ENCODE results near the gene UPB1.
A peak's percentile ranks its signal among the peaks of the same experiment; 100 is the strongest.
"Not testable (repeated sequence)": the region's sequence is repeated elsewhere in the genome, so short reads cannot be mapped to it uniquely, and the experiment has no call there.

Gene UPB1

DNA sequence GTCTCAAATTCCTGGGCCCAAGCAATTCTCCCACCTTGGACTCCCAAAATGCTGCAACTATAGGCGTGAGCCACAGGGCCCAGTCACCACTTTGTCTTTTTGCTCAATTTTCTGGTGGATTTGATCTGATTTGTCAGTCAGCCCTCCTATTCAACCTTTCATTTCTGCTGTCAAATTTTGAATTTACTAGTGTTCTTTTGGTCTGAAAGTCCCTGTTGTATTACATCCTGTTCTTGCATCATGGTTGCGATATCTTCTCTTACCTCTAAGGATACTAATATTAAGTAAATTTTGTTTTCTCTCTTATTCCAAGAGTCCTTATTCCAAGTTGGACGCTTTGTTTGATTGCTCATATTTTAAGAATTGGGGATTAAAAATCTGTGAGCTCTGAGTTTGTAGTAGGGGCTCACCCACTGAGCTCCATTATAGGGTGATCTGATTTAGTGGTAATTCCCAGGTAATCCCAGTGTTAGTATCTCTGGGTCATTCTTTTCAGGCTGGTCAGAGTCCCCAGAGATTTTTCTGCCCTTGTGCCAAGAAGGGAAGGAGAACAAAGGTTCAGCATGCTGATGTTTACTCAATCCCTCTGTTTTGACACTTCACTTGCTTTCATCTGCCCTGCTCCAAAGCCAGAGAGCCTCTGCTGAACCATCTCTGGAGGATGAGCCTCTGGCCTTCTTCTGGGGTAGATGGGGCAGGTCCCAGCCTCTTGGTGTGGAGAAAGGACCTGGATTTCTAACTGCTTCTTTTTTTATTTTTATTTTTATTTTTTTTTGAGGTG lies 10.0 kb downstream of the UPB1 start:
- no peak for DNase-seq (ENCODE audit: low read depth in 2 of 2)

DNA sequence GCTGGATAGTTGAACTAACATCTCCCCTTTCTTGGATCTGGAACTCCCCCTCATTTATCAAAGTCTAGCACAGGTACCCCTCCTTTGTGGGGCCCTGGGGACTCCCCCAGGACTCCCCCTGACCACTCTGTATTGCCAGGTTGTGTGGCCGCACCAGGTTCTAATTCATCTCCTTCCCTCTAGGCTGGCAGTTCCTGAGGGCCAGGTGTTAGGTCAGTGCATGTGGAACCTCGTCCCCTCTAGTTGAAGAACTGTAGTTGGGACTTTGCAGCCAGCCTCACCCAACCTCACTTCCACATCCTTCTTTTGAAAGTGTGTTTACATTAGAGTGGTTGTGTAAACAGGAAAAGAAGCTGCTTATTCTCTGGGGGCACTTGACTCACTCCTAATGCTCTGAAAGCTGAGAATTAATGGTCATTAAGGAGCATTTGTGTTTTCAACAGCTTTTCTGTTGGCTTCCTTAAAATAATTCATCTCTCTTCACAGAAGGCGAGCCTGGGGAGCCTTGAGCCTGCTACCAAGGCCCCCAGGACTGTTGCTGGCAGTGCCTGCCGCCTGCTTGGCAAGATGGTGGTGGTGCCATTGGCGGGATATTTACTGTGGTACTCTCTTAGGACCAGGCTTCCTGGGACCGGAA lies 11.8 kb downstream of the UPB1 start:
- DNase-seq (ENCODE audit: low read depth in 2 of 2) = no peak

DNA sequence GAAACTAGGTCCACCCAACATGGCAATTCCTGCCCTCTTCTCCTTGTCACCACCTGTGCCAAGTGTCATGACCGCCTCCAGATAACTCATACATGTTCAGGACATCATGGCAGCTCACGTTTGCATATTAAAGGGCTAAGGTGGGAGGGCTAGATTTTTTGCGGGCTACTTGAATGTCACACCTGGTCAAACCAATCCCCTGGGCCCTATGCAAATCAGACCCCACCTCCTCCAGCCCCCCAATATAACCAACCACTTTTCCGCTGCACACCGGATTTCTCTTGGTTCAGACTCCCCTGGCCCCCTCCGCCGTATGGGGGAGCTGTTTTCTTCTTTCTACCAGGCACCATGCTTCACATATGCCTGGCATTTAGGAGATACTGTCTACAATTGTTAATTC lies 12.6 kb downstream of the UPB1 start:
- no peak for DNase-seq (ENCODE audit: low read depth in 2 of 2)

DNA sequence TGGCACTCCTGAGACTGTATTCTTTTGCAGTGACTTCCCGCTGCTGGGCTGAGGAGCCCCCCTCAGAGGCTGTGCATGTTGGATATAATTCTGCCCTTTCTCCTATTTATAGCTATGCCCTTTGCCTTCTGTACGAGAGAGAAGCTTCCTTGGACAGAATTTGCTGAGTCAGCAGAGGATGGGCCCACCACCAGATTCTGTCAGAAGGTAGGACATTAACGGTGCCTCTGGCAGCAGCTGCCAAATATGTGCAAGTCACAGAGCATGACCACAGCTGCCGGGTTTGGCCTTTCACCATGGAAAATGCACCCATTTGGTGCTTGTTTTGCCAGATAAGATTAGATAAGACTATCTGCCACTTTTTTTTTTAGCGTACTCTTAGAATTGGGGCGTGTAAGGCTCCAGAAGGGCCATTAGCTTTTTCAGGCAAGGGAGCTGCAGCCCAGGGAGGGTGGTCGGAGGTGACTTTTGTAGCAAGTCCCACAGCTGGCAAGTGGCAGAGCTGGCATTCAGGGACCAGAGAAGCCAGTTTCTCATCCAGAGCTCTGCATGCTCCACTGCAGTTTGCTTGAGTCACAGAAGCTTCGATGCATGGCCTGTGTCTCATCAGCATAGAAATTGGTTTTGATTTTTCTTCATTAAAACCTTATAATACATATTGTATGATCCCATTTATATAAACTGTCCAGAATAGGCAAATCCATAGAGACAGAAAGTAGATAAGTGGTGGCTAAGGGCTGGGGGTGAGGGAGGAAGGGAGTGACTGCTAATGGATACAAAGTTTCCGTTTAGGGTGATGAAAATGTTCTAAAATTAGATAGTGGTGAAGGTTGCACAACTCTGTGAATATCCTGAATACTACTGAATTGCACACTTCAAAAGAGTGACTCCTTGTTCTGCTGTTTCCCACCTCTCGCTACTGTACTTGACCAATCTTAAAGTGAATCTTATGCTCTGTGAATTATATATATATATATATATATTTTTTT lies 15.8 kb downstream of the UPB1 start:
- no peak for DNase-seq (ENCODE audit: low read depth in 2 of 2)

DNA sequence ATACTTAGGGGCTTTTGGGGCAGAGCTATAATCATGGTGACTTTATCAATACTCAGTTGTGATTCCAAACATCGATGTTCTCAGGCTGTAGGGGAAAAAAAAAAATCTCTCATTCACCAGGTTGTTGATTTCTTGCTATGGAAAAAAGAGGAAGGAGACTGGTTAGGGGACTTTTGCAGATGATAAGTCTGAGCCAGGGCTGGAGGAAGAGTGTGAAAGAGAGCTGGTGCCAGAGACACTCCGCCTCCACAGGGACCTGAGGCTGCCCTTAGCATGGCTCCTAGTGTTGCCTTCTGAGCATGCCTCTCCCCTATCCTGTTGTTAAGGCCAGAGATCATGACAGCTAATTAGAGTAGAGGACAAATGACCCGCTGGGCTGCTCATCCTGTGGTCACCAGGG lies 16.9 kb downstream of the UPB1 start:
- DNase-seq (ENCODE audit: low read depth in 2 of 2) = no peak

DNA sequence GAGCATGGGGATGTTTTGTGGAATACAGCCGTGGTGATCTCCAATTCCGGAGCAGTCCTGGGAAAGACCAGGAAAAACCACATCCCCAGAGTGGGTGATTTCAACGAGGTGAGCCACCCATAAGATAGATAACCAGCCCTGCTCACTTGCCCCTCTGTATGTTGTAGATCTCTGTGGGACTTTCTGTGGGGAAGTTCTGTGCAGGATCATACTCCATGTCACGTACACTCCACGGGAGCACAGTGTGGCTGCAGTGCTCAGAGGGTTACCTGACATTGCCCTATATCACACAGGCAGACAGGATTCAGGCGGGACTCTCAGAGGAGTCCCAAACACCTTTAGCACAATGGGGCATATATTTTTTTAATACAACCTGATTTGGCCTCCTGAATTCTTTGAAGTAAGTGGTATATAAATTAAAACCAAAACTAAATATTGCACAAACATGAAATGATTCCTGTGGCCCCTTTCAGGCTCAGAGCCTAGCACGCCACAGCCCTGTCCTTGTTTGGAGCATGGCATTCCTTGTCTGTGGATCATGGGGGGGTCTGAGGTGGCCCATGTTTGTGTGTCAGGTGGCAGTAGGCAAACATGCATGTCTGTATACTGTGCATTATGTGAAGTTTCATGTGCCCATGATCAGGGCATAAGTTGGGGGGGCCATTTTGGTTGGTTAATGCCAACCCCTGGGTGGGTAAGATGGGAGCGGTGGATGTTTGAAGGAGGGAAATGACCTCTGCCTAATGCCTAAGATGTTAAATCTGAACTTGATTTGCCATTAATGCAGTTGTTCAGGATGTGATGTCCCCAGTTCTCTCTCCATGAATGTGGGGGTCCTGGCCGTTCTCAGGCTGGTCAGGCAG lies 18.5 kb downstream of the UPB1 start:
- no peak for DNase-seq (ENCODE audit: low read depth in 2 of 2)

DNA sequence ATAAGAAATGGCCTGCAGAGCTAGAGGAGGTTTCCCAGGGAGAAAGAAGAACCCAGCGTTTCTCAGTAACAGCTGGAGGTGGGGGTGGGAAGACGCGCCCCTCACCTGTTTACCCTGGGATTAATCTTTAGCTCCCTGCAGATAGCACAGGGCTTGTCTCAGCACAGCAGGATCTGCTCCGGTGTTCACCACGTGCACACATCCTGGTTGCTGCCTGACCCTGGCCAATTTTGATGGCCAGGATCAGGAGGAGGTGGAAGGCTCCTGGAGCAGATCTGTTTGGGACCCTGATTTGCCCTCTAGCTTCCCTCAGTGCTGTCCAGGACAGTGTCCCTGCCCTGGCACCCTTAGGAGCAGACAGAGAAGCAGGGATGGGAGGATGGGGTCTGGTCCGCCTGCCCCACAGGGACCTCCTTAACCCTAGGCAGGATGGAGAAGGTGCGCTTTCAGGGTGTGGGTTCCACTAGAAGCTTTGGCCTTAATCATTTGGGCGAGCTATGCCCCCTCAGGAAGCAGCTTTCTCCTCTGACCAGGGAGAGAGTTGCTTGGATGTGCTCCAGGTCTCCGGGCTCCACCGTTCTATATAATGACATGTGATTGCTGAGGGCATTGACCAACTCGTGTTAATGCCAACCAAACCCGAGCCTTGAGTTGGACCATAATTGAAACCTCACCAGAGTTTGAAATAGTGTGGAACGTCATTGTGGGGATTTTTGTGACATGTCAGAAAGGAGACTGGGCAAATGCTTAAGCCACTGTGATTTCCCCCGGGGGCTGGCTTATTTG lies 19.3 kb downstream of the UPB1 start:
- no peak for DNase-seq (ENCODE audit: low read depth in 2 of 2)

DNA sequence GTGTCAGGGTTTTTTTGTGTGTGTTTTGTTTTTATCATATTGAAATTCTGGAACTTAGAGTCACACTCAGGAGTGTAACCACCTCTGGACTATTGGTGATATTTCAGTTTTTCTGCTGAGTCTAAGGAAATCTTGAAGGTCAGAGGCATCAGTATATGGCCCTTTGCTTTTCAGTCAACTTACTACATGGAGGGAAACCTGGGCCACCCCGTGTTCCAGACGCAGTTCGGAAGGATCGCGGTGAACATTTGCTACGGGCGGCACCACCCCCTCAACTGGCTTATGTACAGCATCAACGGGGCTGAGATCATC lies 19.9 kb downstream of the UPB1 start:
- no peak for DNase-seq (ENCODE audit: low read depth in 2 of 2)

DNA sequence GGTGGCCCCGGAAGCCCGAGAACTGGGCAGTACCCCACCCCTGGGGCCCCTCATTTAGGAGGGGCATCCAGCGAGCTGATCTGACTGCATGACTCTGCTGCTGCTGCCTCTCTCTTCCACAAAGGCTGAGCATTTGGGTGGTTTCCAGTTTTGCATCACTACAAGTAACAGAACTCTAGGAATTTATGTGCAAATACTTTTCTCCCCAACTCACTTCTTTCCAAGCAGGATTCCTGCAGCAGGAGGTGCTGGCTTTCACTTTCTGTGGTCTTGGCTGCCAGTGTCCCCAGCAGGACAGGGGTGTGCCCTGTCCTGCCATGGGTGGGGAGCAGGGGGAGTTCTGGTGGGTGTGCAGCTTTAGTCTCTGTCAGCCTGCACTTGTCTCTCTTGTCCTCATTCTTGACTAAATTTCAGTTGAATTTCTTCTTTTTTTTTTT lies 21.2 kb downstream of the UPB1 start:
- DNase-seq (ENCODE audit: low read depth in 2 of 2) = no peak

DNA sequence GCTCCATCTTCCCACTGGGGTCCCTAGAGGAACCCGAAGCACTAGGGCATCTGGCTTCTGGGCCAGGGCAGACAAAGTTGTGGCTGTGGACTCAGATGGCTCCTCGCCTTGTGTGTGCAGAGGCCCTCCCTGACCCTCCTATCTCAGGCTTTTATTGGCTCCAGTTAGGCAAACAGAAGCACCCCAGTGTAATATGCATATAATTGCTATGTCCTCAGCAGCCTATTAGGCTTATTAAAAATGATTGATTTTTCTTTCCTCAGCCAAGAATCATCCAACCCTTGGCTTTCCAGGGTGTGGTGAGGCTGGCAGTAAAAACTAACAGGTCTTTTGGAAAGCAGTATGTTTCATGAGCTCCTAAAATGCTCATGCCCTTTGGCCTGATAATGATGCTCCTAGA lies 22.3 kb downstream of the UPB1 start:
- DNase-seq (ENCODE audit: low read depth in 2 of 2) = no peak

DNA sequence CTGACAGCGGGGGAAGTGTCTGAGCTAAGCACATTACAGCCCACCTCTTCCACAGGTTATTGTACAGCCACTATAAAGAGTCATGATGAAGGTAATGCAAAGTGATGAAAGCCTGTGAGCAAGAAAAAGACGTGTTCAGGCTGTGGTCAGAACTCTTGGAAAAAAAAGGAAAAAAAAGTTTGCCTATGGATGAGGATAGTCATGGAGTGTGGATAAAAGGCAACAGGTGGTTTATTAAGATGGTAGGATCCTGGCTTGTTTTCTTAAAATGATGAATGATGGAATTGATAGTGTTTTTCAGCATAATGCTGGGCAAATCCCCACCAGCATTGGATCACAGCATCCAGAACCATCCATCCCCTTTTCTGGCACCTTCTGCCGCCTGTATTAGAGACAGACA lies 23.1 kb downstream of the UPB1 start:
- DNase-seq (ENCODE audit: low read depth in 2 of 2) = no peak

DNA sequence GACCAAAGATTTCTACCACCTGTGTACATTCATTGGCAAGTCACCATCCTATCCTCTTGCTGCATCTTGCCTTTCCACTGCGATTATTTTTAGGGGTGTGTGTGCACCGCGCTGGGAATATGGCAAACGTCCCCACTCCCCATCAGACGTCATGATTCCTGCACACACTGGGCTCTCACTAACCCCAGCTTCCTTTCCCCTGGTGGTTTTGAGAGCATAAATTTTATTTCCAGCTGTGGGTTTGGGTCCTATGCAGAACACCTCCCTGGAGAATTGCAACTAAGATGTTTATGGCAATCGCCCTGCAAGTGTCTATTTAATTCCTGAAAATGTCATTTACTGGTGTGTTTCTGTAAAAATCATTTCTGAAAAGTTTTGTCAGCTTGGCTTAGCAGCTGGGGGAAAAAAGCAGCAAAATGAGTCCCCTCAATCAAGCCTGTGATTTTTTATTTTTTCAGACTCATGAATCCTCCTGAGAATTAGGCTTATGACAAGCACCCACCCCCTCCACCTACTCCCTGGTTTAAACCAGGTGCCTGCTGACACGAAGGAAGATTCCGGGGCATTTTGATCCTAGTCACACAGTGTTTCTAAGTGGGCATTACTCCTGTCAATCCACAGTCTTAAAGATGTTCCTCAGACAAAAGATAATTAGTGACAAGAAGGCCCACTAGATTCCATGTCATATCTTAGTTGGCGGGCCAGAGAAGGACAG lies 23.8 kb downstream of the UPB1 start:
- no peak for DNase-seq (ENCODE audit: low read depth in 2 of 2)

DNA sequence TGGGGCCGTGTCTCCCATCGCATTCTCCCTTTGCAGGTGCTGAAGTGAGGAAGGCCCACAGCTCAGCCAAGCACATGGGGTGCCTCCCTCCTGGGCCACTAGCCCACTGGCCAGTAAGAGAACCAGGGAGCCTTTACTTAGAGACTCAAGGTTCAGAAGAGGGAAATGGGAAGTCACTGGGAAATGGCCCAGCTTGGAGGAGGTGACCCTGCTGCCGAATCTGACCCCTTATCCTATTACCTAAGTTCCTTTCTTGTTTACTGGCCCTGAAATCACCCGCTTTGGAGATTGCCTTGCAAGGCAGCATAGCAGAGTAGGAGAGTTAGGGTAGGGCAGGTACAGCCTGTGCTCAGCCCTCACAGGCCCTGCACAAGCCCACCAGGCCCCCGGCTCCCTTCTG lies 24.4 kb downstream of the UPB1 start:
- DNase-seq (ENCODE audit: low read depth in 2 of 2) = no peak

DNA sequence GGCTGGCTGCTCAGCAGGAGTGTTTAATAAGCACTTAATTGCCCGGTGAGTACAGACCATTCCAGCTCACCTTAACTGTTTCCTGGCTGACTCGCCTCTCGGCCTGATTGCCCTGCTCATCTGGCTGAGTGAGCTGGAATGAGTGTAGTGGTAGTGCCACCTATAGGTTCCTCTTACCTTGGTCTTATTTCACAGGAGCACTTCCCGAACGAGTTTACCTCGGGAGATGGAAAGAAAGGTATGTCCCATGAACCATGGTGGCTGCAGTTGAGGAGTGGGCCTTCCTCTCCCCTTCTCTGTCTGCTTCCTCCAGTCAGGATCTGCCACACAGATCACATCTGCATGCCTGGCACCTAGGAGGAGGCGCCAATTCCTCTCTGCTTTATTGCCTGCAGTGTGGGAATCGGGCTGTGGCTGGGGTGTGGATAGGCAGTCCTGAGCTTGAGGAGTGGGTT lies 26.7 kb downstream of the UPB1 start:
- DNase-seq (ENCODE audit: low read depth in 2 of 2) = peak in 1 of 2 donors; percentile 5

DNA sequence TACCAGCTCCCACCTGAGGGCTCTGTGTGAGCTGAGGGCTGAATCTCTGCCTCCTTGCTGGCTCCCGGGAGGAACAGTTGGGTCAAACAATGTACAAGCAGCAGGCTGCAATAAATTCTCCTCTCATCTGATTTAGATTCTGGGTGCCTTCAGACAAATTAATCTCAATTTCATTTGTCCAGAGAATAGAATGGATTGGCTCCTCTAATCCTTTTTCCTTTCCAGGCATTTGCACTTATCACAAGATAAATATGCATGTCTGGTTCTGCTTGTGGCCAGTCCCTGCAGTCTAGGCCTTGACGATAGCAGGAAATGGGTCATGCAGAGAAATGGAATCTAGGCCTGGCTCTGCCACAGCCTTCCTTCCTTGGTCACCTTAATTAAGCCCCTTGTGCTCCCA lies 28.7 kb downstream of the UPB1 start:
- no peak for DNase-seq (ENCODE audit: low read depth in 2 of 2)

DNA sequence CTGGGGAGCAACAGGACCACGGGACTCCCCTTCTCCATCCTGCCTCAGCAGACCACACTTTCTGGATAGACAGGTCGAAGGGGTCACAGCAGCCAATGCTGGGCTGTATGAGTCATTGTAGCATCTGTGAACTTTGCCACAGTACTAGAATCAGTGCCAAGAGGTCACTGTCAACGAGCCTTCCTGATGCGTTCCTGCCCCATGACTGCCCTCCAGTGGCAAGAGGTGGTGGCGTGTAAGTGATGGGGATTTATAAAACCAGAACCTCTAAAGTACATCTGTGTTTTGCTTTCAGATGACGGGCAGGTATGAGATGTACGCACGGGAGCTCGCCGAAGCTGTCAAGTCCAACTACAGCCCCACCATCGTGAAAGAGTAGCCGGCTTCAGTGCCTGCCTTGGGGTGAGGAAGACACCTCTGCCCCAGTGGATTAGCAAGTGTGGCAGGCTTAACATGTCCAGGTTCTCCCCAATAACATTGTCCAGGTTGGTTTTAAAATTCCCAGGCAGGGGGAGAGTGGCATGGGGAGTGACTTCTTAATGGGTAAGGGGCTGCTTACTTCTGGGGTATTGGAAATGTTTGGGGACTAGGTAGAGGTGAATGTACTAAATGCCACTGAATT lies 30.4 kb downstream of the UPB1 start:
- DNase-seq (ENCODE audit: low read depth in 2 of 2) = peak; percentile 58 to 72

DNA sequence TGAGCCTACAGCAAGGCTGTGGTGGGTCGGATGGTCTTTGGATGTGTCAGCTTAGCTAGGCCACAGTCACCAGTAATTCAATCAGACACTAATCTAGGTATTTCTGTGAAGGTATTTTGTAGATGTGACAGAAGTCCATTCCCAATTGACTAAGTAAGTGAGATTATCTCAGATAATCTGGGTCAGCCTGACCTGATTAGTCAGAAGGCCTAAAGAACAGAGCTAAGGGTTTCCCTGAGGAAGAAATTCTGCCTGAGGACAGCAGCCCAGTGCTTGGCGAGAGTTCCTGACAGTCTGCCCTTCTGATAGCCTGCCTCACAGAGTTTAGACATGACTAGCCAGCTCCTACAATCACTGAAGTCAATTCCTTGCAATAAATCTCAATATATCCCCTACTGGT lies 31.1 kb downstream of the UPB1 start:
- no peak for DNase-seq (ENCODE audit: low read depth in 2 of 2)

DNA sequence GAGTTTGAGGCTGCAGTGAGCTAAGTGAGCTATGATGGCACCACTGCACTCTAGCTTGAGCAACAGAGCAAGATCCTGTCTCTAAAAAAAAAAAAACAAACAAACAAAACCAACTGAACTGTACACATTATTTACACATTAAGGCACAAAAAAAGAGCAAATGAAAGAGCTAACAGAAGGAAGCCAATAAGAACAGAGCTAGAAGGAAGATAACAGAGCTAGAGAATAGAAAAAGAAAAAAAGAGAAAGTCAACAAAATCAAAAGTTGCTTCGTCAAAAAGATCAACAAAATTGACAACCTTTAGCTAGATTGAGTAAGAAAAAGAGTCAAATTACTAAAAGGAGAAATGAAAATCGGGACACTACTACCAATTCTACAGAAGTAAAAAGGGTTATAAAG lies 34.8 kb downstream of the UPB1 start:
- no peak for DNase-seq (ENCODE audit: low read depth in 2 of 2)

DNA sequence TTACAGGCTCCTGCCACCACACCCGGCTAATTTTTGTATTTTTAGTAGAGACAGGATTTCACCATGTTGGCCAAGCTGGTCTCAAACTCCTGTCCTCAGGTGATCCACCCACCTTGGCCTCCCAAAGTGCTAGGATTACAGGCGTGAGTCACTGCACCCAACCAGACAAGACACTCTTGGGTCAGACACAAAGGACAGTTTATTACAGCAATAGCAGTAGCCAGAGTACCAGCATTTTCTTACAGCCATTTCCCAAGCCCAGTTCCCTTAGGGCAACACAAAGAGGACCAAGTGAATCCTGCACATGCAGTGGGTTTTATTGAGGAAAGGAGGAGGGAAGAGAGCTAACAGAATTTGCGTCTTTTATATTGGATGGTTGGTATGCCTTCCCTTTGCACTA lies 35.8 kb downstream of the UPB1 start:
- DNase-seq (ENCODE audit: low read depth in 2 of 2) = not testable (repeated sequence)

DNA sequence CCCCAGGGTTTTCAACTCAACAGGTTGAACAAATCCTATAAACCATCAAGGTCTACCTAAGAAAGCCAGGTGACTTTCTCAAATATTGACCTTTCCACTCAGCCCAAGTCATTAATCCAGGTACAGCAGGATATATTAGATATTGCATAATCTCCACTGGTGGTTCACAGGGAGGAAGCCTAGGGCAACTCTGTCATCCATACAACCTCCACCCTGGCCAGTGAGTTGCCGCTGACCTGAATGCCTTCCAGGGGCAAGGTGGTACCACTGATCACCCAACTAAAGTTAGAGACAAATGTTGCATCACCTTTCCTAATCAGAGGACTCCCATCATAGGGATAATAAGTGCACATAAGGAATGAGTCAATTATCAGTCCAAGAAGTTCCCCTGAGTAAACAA lies 36.9 kb downstream of the UPB1 start:
- DNase-seq (ENCODE audit: low read depth in 2 of 2) = no peak
